ENCODE results near the gene ARHGAP35. TPM values are rescaled to one million over a fixed set of nuclear protein-coding genes. Genes with fewer than 3 reads are reported as not detected.

Gene ARHGAP35
- polyA plus RNA-seq, 1 of the 3 experiments (the other 2 are of a cell fraction), result 25.1 TPM

DNA sequence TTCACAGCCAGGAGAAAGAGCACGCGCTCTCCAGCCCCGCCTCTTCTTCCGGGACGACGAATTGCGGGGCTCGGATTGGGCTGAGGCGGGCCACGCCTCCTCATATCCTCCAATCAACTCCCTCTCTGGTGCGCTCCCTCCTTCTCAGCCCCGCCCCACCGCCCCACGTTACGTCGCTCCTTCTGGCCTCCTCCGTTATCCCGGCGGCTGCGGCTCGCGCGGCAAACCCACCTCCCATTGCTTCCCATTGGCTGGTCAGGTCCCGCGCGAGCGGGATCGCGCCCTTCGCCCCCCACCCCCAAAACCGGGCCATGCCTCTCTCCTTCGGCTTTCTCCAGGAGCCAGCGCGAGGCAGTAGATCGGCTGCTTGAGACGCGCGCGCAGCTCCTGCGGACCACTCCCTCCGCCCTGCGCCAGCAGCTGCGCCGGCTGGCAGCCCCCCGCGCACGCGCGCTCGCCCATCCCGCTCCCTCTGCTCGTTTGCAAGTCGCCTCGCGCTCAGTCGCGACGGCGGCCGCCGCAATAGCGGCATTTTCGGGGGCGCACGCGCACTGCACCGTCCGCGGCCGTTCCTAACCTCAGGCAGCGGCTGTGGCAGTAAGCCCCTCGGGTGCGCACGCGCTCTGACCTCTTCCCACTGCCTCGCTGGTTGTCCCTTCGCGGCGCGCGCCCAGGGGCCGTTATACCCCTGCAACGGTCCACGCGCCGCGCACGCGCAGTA, 512 bp upstream of the ARHGAP35 start (continued):
- TF ChIP-seq, protein P1, sequence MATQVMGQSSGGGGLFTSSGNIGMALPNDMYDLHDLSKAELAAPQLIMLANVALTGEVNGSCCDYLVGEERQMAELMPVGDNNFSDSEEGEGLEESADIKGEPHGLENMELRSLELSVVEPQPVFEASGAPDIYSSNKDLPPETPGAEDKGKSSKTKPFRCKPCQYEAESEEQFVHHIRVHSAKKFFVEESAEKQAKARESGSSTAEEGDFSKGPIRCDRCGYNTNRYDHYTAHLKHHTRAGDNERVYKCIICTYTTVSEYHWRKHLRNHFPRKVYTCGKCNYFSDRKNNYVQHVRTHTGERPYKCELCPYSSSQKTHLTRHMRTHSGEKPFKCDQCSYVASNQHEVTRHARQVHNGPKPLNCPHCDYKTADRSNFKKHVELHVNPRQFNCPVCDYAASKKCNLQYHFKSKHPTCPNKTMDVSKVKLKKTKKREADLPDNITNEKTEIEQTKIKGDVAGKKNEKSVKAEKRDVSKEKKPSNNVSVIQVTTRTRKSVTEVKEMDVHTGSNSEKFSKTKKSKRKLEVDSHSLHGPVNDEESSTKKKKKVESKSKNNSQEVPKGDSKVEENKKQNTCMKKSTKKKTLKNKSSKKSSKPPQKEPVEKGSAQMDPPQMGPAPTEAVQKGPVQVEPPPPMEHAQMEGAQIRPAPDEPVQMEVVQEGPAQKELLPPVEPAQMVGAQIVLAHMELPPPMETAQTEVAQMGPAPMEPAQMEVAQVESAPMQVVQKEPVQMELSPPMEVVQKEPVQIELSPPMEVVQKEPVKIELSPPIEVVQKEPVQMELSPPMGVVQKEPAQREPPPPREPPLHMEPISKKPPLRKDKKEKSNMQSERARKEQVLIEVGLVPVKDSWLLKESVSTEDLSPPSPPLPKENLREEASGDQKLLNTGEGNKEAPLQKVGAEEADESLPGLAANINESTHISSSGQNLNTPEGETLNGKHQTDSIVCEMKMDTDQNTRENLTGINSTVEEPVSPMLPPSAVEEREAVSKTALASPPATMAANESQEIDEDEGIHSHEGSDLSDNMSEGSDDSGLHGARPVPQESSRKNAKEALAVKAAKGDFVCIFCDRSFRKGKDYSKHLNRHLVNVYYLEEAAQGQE (IDR thresholded peaks at IDR 0.05; ENCODE audit: low read depth, low read length), result no peak
- TF ChIP-seq SMC3 (IDR thresholded peaks at IDR 0.05; ENCODE audit: low read depth, low read length) (no peak), MEF2A (IDR thresholded peaks at IDR 0.05; ENCODE audit: borderline replicate concordance, low read depth) (no peak), RFX5 (IDR thresholded peaks at IDR 0.05; ENCODE audit: low read length) (peak; percentile 81; the same call in 1 of the 2 replicates), TAF1 (IDR thresholded peaks at IDR 0.05; ENCODE audit: borderline replicate concordance, low read depth, low read length) (peak; percentile 84), ELF1 (IDR thresholded peaks at IDR 0.05) (peak; percentile 47), POLR2AphosphoS5 (IDR thresholded peaks at IDR 0.05; ENCODE audit: low read depth, low read length) (peak; percentile 51; the same call in 1 of the 2 replicates), RAD21 (IDR thresholded peaks at IDR 0.05; ENCODE audit: low read length) (no peak), CHD2 (IDR thresholded peaks at IDR 0.05; ENCODE audit: low read length, partially characterized antibody) (peak; percentile 98)
- TF ChIP-seq, protein P2, sequence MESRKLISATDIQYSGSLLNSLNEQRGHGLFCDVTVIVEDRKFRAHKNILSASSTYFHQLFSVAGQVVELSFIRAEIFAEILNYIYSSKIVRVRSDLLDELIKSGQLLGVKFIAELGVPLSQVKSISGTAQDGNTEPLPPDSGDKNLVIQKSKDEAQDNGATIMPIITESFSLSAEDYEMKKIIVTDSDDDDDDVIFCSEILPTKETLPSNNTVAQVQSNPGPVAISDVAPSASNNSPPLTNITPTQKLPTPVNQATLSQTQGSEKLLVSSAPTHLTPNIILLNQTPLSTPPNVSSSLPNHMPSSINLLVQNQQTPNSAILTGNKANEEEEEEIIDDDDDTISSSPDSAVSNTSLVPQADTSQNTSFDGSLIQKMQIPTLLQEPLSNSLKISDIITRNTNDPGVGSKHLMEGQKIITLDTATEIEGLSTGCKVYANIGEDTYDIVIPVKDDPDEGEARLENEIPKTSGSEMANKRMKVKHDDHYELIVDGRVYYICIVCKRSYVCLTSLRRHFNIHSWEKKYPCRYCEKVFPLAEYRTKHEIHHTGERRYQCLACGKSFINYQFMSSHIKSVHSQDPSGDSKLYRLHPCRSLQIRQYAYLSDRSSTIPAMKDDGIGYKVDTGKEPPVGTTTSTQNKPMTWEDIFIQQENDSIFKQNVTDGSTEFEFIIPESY (IDR thresholded peaks at IDR 0.05; ENCODE audit: borderline replicate concordance, low read depth), result peak; percentile 95

DNA sequence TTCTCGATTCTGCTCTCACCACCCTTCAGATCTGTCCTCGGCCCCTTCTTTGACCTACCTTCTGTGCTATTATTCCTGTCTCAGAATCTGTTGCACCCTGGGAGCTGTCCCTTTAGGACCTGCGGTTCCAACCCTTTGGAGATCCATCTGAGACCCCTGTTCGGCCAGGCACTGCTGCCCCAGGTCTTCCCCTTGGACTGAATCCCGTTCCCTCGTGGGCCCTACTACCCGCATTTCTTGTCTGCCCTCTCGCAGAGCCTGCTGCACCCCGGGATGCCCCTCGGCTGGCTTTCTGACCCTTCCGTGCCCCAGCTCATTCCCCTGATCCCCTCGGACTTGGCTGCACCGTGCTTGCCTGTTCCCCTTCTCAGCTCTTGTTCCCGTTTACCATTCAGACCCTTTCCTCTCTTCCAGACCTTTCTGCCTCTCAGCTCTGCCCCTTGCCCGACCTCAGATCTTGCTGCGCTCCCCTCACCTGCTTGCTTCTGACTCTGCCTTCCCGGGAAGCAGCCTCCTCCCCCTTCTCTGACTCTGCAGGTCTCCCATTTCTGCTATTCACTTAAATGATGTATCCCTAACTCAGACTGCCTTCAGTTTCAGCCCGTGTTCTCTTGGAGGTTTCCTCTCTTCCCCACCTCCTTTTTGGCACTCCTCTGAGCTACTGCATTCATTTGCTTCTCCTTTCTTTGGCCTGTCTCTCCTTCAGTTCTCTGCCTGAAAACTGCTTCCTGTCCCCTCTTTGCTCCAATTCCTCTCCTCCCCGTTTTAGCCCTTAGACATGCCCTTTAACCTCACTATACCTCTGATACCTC, 1.1 kb downstream of the ARHGAP35 start:
- Histone ChIP-seq H3K36me3 (replicated peaks in 1 of 2; ENCODE audit: control insufficient read depth in 1 of 2, insufficient read depth in 2 of 2, low read length in 1 of 2) (peaks cover 0 to 6% of the 10 kb centered on the region in 2 experiments), H3K4me3 (ENCODE audit: low read depth in 2 of 2, low read length in 1 of 2) (peak overlapping the region; percentile 77 to 90), H4K20me1 (ENCODE audit: insufficient read depth) (peaks cover 54% of the 10 kb centered on the region), H3K79me2 (ENCODE audit: insufficient read depth) (peaks cover 60% of the 10 kb centered on the region), H3K4me2 (peak overlapping the region; percentile 87), H2AFZ (ENCODE audit: low read depth) (no peak overlapping the region), H3K4me1 (ENCODE audit: control insufficient read depth in 1 of 2, insufficient read depth in 2 of 2, low read depth in 1 of 2, low read length in 1 of 2) (peaks cover 7 to 43% of the 10 kb centered on the region in 2 experiments; a peak in 3 of 4 replicates), H3K9me2 (no peaks in the 10 kb centered on the region), H3K9me3 (no peaks in the 10 kb centered on the region), H3K27me3 (ENCODE audit: insufficient read depth) (no peaks in the 10 kb centered on the region), H3F3A (replicated peaks; ENCODE audit: insufficient read depth) (peaks cover 35% of the 10 kb centered on the region), H3K27ac (ENCODE audit: low read depth in 2 of 2, low read length in 1 of 2) (peak overlapping the region; percentile 96 to 98), H3K9ac (peak overlapping the region; percentile 97)
- WGBS (ENCODE audit: low lambda C conversion rate), result 2% methylated on average over 19 of the region's 19 CpGs
- ChIA-PET CTCF (interaction anchor here (0.7 to 4.2 kb wide), 4 partner anchors 111 to 174 kb away, joined by 4 to 34 read pairs (median 4); no protein-coding TSS in a partner anchor), POLR2A (interaction anchor here (1.0 to 1.2 kb wide), 3 partner anchors 11 to 128 kb away, joined by 3 to 4 read pairs (median 3); partner anchors contain the start of gene AP2S1)
- no peak for DNase-seq
- TF ChIP-seq, protein P1 (IDR thresholded peaks at IDR 0.05; ENCODE audit: low read depth, low read length), result peak; percentile 73
- no peak for TF ChIP-seq CHD2 (IDR thresholded peaks at IDR 0.05; ENCODE audit: low read length, partially characterized antibody)
- TF ChIP-seq RCOR1 (IDR thresholded peaks at IDR 0.05; ENCODE audit: low read length), result no peak
